DMS153 treated with DMSO at 0.1 percent for 48 hours (cell line): Measurements from ENCODE around the gene ERMARD.

Experiments used
- DNase-seq: peaks from one replicate; lab custom pipeline; 2025; ENCODE audit not compliant: unreplicated experiment; lab: John Stamatoyannopoulos, UW

Gene ERMARD

GRCh38 chr6:169801396-169802160, 50.2 kb downstream of the ERMARD start:
- no peak for DNase-seq

- DNase-seq: no peak
Observed at GRCh38 chr6:169802790-169803189, 51.4 kb downstream of the ERMARD start.

DNA sequence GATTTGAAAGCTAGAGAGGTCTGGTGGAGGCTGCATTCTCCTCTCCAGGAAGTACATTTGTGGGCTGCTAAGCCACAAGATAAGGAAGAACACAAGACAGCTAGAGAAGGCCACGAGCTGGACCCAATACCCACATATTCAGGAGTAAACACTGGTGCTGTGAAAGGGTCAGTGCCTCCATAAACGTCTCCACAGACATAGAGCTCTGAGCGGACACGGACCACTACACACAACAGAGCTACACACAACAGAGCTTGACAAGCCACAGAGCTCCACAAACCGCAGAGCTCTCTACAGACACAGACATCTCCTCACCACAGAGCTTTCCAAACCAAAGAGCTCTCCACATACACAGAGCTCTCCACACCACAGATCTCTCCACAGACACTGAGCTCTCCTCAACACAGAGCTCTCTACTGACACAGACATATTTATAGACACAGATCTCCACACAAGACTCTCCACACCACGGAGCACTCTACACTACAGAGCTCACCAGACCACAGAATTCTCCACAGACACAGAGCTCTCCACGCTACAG, 51.9 kb downstream of the ERMARD start:
- no peak for DNase-seq

DNA sequence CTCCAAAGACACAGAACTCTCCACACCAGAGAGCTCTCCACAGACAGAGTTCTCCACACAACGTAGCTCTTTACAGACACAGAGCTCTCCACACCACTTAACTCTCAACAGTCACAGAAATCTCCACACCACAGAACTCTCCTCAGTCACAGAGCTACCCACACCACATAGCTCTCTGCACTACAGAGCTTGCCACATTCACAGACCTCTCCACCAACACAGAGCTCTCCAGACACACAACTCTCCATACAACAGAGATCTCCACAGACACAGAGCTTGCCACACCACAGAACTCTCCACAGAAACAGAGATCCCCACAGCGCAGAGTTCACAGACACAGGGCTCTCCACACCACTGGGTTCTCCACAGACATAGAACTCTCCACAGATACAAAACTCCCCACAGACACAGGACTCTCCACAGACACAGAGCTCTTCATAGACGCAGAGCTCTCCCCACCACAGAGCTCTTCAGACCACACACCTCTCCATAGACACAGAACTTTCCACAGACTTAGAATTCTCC, 52.5 kb downstream of the ERMARD start:
- no peak for DNase-seq

DNA sequence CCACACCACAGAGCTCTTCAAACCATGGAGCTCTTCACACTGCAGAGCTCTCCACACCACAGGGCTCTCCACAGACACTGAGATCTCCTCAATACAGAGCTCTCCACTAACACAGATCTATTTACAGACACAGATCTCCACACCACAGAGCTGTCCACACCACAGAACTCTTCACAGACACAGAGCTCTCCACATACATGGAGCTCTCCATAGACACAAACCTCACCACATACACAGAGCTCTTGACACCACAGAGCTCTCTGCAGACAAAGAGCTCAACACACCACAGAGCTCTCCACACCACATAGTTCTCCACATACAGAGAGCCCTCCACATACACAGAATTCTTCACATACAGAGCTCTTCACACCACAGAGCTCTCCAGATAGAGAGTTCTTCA, 53.0 kb downstream of the ERMARD start:
- no peak for DNase-seq

- DNase-seq: no peak
Observed at GRCh38 chr6:169805242-169805838, 53.9 kb downstream of the ERMARD start.

- DNase-seq: no peak
Observed at GRCh38 chr6:169806701-169807100, 55.3 kb downstream of the ERMARD start.

GRCh38 chr6:169807229-169807628, 55.8 kb downstream of the ERMARD start:
- no peak for DNase-seq

GRCh38 chr6:169807699-169808607, 56.5 kb downstream of the ERMARD start:
- no peak for DNase-seq

- no peak for DNase-seq
Observed at GRCh38 chr6:169808608-169808967, 57.2 kb downstream of the ERMARD start.

GRCh38 chr6:169809386-169809785, 58.0 kb downstream of the ERMARD start:
- DNase-seq: no peak

DNA sequence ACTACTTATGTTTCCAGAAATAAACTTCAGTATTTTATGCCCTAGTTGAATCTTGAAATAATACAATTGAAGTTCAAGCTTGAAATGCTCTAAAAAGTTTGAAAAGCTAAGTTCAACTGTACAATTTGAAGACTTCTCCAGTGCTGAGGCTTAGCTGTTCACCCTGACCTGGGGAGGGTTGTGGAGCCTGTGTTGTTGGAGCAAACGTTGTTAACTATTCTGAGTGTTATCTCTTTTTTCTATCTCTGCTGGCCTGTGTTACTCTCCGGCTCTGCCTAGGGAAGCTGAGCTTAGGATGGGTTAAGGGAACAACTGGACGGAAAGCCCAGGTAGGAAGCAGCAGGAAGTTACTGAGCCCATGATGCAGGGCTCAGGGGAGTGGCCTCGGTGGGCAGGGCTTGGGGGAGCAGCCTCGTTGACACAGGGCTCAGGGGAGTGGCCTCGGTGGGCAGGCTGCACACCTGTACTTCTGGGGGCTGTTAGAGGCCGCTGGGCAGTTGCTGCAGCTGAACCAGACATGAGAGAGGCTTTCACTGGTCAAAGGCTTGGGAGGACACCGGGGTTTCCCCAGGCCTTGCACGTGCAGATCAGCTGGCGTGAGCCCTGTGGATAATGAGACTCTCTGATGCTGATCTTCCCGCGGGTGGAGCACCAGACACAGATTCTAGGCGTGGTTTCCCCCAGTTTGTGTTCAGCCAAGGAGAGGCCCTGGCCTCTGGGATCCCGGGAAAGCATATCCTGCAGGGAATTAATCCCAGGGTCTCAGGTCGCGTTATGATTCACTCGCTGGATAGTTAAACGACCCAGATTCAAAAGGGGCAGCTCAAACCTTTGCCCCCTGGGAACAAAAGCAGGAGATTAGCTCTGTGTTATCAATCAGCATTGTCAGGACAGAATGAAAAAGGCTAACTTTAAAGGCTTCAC, 58.9 kb downstream of the ERMARD start:
- DNase-seq: peak; percentile 67

GRCh38 chr6:169811072-169811471, 59.6 kb downstream of the ERMARD start:
- no peak for DNase-seq

DNA sequence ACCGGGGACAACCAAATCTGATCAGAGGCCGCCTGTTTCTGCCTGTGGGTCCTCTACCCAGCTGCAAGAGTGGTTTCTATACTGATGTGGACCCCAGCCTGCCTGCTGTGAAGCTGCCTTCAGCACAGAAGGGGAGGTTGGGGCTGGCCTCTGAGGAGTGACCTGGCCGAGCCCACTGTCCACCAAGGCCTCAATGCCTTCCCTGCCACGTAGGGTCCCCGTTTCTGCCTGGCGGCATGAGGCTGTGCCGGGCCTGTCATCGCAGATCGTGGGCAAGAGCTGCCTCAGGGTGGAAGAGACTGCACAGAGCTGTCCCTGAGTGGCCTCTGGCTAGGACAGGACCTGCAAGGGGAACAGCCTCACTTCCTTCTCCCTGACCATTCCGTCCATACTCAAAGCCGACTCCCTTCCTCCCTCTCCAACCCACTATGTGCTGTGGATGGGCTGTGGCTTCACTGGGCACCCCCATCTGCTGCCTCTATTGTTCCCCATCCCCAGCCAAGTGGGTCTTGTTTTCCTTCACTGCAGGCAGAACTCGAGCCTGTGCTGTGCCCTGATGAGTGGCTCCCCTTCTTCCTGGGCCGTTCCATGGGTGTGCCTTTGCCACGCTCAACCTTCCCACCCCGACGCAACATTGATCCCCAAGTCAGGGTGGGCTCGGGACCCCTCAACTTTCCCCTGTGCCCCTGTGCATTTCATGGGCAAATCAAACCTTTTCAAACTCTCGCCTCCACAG, 60.3 kb downstream of the ERMARD start:
- no peak for DNase-seq

DNA sequence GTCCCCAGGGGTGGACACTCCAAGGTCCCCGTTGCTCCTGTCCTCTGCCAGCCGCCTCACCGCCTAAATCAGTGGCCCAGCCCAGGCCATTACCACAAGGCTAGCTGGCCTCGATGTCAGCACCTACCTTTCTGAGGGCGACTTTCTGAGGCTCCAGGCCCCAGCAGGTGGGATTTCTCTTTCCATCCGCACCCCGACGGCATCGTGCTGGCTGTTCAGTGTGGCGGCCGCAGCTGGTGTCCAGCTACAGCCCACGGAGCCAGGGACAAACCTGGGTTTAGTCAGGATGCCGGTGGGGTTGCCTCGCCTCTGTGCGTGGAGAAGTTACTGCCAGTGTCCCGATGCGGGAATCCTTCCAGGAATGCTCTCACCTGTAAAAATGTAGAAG, 60.8 kb downstream of the ERMARD start:
- no peak for DNase-seq

DNA sequence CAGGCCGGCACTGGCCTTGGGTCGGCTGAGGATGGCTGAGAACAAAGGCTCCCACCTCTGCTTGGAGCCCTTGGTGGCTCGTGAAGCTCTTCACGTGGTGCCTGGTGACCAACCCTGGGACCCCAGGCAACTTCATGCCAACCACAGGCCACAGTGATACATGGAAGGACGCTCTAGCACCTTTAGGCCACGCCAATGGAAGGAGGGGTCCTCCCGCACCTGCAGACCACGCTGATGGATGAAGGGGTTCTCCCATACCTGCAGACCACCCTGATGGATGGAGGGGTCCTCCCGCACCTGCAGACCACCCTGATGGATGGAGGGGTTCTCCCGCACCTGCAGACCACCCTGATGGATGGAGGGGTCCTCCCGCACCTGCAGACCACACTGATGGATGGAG, 62.5 kb downstream of the ERMARD start:
- DNase-seq: no peak

- DNase-seq: no peak
Observed at GRCh38 chr6:169816054-169816453, 64.6 kb downstream of the ERMARD start.

DNA sequence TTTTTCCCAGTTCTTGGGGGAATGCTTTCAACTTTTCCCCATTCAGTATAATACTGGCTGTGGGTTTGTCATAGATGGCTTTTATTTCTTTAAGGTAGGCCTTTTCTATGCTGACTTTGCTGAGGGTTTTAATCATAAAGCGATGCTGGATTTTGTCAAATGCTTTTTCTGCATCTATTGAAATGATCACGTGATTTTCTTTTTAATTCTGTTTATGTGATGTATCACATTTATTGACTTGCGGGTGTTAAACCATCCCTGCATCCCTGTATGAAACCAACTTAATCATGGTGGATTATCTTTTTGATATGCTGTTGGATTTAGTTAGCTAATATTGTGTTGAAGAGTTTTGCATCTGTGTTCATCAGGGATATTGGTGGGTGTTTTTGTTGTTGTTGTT, 65.6 kb downstream of the ERMARD start:
- no peak for DNase-seq

- DNase-seq: no peak
Observed at GRCh38 chr6:169820358-169820757, 68.9 kb downstream of the ERMARD start.

DNA sequence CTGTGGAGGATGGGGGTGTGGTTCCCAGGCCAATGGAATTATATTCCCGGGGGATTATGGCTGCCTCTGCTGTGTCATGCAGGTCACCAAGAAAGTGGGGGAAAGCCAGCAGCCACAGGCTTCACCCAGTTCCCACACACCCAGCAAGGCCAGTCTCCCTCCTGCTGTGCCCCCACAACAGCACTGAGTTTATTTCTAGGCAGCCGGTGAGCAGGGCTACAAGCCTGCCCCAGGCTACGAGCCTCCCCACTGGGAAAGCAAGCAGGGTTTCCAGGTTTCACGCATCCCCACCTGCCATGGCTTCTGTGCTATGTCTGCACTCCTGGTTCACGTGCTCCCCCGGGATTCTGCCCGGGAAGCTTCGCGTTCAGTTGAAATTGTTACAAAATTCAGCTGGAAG, 72.6 kb downstream of the ERMARD start:
- DNase-seq: no peak
